K562 (cell line): ENCODE data around the gene EGLN1. TPM values are rescaled to one million over a fixed set of nuclear protein-coding genes. Genes with fewer than 3 reads are reported as not detected.

Experiments used
- BHLHE40 ChIP-seq: IDR thresholded peaks from 2 replicates; pipeline ENCODE4 v1.6.1; 2011; ENCODE audit warnings: low read length, improper control_type of control experiment
- CBFB ChIP-seq: sonication (generic); formaldehyde crosslinking; IDR thresholded peaks from 2 replicates; pipeline ENCODE4 v1.4.0; 2020; ENCODE audit warnings: mild to moderate bottlenecking, missing genetic modification reagents
- CC2D1A ChIP-seq: fragments of 450-650 bp; IDR thresholded peaks from 2 replicates; pipeline ENCODE4 v1.6.1; 2017; ENCODE audit warnings: mild to moderate bottlenecking
- DIDO1 ChIP-seq: fragments of 450-650 bp; IDR thresholded peaks from 2 replicates; pipeline ENCODE4 v1.6.1; 2016; ENCODE audit warnings: low read depth, missing biosample characterization, missing genetic modification characterization
- ESRRA ChIP-seq: fragments of 450-650 bp; IDR thresholded peaks from 2 replicates; pipeline ENCODE4 v1.6.1; 2014; ENCODE audit warnings: low read depth, mild to moderate bottlenecking, moderate library complexity, borderline replicate concordance
- KLF13 ChIP-seq: fragments of 450-650 bp; IDR thresholded peaks from 2 replicates; pipeline ENCODE4 v1.6.1; 2016; ENCODE audit warnings: missing genetic modification characterization, low read depth, mild to moderate bottlenecking, missing compliant biosample characterization, moderate library complexity, borderline replicate concordance
- L3MBTL2 ChIP-seq: fragments of 450-650 bp; IDR thresholded peaks from 2 replicates; pipeline ENCODE4 v1.6.1; 2016; ENCODE audit warnings: mild to moderate bottlenecking, moderate library complexity
- MEIS2 ChIP-seq: fragments of 450-650 bp; IDR thresholded peaks from 2 replicates; pipeline ENCODE4 v1.6.1; 2014; ENCODE audit warnings: mild to moderate bottlenecking; ENCODE audit not compliant: partially characterized antibody
- NELFE ChIP-seq: IDR thresholded peaks from 2 replicates; pipeline ENCODE4 v1.6.1; 2011; ENCODE audit warnings: mild to moderate bottlenecking; ENCODE audit not compliant: insufficient read depth, insufficient read length
- PCBP2 ChIP-seq: fragments of 200-400 bp; formaldehyde crosslinking; IDR thresholded peaks from 2 replicates; pipeline ENCODE4 v1.6.1; 2018; ENCODE audit warnings: low read length, low read depth, mild to moderate bottlenecking, moderate library complexity; ENCODE audit not compliant: poor library complexity, severe bottlenecking
- TAF9B ChIP-seq: fragments of 450-650 bp; IDR thresholded peaks from 2 replicates; pipeline ENCODE4 v1.6.1; 2018; ENCODE audit warnings: mild to moderate bottlenecking; ENCODE audit not compliant: partially characterized antibody
- ZC3H11A ChIP-seq: IDR thresholded peaks from 2 replicates; pipeline ENCODE4 v1.6.1; 2012; ENCODE audit warnings: low read depth, low read length, improper control_type of control experiment
- ZNF551 ChIP-seq: fragments of 250-450 bp; sonication (Bioruptor Pico); IDR thresholded peaks from 2 replicates; pipeline ENCODE4 v1.5.0; 2021; ENCODE audit warnings: mild to moderate bottlenecking, moderate library complexity
- polyA plus RNA-seq, 8 experiments: library from polyadenylated mRNA; depleted of rRNA in 4 of 8; stranded (reverse) in 5 of 8; unstranded in 3 of 8; fragments of >200 nt; fragmentation: Nextera tagmentation in 2 of 8; fragmentation: Illumina TruSeq in 1 of 8; extraction: Ambion mirVana in 2 of 8; extraction: Trizol in 1 of 8; gene quantifications; 2 replicates each; pipeline versions ENCODE4 v1.2.1 to v1.2.3, GENCODE V29; 2011 to 2014; ENCODE audit warnings: inconsistent platforms in 1 of 8, missing spikeins in 1 of 8
- total RNA-seq, 7 experiments: library from RNA; depleted of rRNA in 6 of 7; stranded (reverse); fragments of >200 nt in 6 of 7; fragmentation: Illumina TruSeq in 2 of 7; extraction: Trizol in 2 of 7; gene quantifications; 2 replicates each; pipeline versions ENCODE4 v1.2.1 to v1.2.3, GENCODE V29; 2011 to 2021; ENCODE audit warnings: low replicate concordance in 1 of 7
- TF ChIP-seq, protein P1 (sequence below): fragments of 250-450 bp; sonication (Bioruptor Pico); IDR thresholded peaks from 2 replicates; pipeline ENCODE4 v1.4.0; 2020
- TF ChIP-seq, protein P2 (sequence below): fragments of 450-650 bp; conservative IDR thresholded peaks from 2 replicates; pipeline ENCODE4 v1.6.1; 2016; ENCODE audit warnings: missing genetic modification characterization, low read depth, mild to moderate bottlenecking, missing compliant biosample characterization, moderate library complexity
- TF ChIP-seq, protein P3 (sequence below): IDR thresholded peaks from 2 replicates; pipeline ENCODE4 v1.6.1; 2011; ENCODE audit warnings: borderline replicate concordance, low read depth, mild to moderate bottlenecking, moderate library complexity, low read length; ENCODE audit not compliant: insufficient read depth, poor library complexity, severe bottlenecking
- TF ChIP-seq, protein P4 (sequence below): fragments of 250-450 bp; sonication (Bioruptor Pico); IDR thresholded peaks from 2 replicates; pipeline ENCODE4 v1.8.0; 2022; ENCODE audit warnings: inconsistent platforms, mild to moderate bottlenecking, moderate library complexity, borderline replicate concordance

EGLN1 gene
- total and polyA plus RNA-seq, 9 of the 15 experiments (the other 6 are each of a cell fraction or from before 2014, with no cell fraction given): 5.2 to 54.3 (median 24.6) TPM

DNA sequence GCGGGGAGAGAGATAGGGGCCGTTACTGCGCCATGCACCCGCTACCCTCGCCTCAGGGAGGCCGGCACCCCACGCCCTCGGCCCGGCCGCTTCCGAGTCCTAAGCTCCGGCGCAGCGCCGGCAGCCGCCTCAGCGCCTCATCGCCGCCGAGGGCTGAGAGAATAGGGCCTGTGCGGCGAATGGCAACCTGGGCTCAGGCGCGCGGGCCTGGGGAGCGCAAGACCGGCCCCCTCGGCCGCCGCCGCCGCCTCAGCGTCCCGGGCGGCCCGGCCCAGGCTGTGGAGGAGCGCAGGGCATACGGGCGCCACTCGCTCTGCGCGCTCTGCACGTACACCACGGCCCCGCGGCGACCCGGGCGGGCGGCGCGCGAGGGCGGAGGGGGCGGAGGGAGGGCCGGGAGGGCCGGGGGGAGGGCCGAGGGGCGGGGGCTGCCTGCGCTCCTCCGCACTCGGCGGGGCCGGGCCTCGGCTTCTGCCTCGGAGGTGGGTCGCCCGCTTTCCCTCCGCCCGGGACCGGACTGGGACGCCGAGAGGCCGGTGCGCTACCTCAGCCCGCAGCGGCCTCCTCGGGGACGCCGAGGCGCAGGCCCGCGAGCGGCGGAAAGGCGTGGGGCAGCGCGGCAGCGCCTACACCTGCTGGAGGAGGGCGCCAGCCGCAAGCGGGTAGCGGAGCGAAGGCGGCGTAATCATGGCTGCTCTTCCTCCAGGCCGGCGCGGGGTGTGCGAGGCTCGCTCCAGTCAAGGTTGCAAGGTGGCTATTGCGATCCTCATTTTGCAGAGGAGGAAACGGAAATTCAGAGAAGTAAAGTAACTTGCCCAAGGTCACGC, at the start of gene EGLN1 (continued):
- TF ChIP-seq, protein P1, sequence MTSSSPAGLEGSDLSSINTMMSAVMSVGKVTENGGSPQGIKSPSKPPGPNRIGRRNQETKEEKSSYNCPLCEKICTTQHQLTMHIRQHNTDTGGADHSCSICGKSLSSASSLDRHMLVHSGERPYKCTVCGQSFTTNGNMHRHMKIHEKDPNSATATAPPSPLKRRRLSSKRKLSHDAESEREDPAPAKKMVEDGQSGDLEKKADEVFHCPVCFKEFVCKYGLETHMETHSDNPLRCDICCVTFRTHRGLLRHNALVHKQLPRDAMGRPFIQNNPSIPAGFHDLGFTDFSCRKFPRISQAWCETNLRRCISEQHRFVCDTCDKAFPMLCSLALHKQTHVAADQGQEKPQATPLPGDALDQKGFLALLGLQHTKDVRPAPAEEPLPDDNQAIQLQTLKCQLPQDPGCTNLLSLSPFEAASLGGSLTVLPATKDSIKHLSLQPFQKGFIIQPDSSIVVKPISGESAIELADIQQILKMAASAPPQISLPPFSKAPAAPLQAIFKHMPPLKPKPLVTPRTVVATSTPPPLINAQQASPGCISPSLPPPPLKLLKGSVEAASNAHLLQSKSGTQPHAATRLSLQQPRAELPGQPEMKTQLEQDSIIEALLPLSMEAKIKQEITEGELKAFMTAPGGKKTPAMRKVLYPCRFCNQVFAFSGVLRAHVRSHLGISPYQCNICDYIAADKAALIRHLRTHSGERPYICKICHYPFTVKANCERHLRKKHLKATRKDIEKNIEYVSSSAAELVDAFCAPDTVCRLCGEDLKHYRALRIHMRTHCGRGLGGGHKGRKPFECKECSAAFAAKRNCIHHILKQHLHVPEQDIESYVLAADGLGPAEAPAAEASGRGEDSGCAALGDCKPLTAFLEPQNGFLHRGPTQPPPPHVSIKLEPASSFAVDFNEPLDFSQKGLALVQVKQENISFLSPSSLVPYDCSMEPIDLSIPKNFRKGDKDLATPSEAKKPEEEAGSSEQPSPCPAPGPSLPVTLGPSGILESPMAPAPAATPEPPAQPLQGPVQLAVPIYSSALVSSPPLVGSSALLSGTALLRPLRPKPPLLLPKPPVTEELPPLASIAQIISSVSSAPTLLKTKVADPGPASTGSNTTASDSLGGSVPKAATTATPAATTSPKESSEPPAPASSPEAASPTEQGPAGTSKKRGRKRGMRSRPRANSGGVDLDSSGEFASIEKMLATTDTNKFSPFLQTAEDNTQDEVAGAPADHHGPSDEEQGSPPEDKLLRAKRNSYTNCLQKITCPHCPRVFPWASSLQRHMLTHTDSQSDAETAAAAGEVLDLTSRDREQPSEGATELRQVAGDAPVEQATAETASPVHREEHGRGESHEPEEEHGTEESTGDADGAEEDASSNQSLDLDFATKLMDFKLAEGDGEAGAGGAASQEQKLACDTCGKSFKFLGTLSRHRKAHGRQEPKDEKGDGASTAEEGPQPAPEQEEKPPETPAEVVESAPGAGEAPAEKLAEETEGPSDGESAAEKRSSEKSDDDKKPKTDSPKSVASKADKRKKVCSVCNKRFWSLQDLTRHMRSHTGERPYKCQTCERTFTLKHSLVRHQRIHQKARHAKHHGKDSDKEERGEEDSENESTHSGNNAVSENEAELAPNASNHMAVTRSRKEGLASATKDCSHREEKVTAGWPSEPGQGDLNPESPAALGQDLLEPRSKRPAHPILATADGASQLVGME (CRISPR knock-in tag): peak; percentile 71; the same call in 1 of the 2 replicates
- TF ChIP-seq BHLHE40 (peak; percentile 48), ESRRA (peak; percentile 85), TAF9B (no peak), L3MBTL2 (peak; percentile 90), NELFE (no peak), MEIS2 (no peak), ZNF551 (CRISPR knock-in tag) (no peak), DIDO1 (tag) (no peak; the same call in 1 of the 2 replicates), ZC3H11A (no peak), CC2D1A (no peak), PCBP2 (no peak), CBFB (CRISPR knock-in tag) (no peak; the same call in 1 of the 2 replicates), KLF13 (no peak)
- TF ChIP-seq, protein P2, sequence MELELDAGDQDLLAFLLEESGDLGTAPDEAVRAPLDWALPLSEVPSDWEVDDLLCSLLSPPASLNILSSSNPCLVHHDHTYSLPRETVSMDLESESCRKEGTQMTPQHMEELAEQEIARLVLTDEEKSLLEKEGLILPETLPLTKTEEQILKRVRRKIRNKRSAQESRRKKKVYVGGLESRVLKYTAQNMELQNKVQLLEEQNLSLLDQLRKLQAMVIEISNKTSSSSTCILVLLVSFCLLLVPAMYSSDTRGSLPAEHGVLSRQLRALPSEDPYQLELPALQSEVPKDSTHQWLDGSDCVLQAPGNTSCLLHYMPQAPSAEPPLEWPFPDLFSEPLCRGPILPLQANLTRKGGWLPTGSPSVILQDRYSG (tag): no peak
- TF ChIP-seq, protein P3, sequence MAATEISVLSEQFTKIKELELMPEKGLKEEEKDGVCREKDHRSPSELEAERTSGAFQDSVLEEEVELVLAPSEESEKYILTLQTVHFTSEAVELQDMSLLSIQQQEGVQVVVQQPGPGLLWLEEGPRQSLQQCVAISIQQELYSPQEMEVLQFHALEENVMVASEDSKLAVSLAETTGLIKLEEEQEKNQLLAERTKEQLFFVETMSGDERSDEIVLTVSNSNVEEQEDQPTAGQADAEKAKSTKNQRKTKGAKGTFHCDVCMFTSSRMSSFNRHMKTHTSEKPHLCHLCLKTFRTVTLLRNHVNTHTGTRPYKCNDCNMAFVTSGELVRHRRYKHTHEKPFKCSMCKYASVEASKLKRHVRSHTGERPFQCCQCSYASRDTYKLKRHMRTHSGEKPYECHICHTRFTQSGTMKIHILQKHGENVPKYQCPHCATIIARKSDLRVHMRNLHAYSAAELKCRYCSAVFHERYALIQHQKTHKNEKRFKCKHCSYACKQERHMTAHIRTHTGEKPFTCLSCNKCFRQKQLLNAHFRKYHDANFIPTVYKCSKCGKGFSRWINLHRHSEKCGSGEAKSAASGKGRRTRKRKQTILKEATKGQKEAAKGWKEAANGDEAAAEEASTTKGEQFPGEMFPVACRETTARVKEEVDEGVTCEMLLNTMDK: no peak
- TF ChIP-seq, protein P4, sequence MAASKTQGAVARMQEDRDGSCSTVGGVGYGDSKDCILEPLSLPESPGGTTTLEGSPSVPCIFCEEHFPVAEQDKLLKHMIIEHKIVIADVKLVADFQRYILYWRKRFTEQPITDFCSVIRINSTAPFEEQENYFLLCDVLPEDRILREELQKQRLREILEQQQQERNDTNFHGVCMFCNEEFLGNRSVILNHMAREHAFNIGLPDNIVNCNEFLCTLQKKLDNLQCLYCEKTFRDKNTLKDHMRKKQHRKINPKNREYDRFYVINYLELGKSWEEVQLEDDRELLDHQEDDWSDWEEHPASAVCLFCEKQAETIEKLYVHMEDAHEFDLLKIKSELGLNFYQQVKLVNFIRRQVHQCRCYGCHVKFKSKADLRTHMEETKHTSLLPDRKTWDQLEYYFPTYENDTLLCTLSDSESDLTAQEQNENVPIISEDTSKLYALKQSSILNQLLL (CRISPR knock-in tag): no peak
